ENCODE results near the gene CD160. TPM values are rescaled to one million over a fixed set of nuclear protein-coding genes. Genes with fewer than 3 reads are reported as not detected.

Gene CD160
- polyA plus RNA-seq, 1 experiment, result not detected

DNA sequence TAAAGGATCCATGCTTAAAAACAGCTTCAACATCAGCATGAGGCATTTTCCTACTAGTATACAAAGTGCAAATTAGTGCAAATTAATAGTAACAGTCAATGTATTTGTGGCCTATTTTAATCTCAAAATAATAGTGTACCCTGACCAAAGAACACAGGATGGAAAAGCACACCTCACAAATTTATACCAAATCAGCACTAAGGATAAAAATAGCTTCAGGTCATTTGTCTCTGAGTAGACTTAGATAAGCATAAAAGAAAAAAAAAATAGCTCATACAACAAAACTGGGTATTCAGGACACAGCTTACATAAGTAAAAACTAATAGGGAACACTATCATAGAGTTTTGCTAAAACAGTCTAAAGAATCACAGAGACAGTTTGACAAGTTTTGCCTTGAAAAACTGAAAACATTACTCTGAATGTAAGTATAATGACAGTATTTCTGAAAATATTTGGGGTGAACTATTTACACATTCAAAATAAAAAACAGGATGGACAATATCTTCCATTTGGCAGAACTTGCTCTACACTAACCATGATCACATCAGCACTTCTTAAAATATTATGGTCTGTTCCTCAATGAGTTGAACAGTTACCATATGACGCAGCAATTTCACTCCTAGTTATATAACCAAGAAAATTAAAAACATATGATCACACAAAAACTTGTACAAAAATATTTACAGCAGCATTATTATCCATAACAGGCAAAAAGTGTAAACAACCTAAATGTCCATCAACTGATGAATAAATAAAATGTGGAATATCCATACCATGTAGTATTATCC is 58.3 kb downstream of the CD160 start:
- no peak for DNase-seq (ENCODE audit: low read depth)
- POLR2A ChIA-PET, result no interaction called here
- CTCF ChIA-PET, result no interaction called here

DNA sequence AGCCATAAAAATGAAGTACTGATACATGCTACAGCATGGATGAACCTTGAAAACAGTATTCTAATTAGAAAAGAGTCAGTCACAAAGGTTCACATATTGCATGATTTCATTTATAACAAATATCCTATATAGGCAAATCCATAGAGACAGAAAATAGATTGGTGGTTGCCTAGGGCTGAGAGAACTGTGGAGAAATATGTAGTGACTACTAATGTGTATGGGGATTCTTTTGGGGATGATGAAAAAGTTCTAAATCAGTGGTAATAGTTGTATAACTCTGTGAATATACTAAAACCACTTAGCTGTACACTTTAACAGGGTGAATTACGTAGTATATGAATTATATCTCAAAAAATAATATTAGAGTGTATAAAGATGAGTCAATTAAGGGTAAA is 58.8 kb downstream of the CD160 start:
- peaks cover 4% of the 10 kb centered on the region for H3K36me3 ChIP-seq (ENCODE audit: control insufficient read depth, insufficient read depth, low read length)
- H3K4me3 ChIP-seq (ENCODE audit: low read depth, low read length), result no peak overlapping the region
- DNase-seq (ENCODE audit: low read depth), result no peak
- ChIA-PET CTCF (no interaction called here), POLR2A (no interaction called here)
- H3K27me3 ChIP-seq (ENCODE audit: control insufficient read depth, insufficient read depth, low read length), result no peaks in the 10 kb centered on the region
- TF ChIP-seq, protein P1, sequence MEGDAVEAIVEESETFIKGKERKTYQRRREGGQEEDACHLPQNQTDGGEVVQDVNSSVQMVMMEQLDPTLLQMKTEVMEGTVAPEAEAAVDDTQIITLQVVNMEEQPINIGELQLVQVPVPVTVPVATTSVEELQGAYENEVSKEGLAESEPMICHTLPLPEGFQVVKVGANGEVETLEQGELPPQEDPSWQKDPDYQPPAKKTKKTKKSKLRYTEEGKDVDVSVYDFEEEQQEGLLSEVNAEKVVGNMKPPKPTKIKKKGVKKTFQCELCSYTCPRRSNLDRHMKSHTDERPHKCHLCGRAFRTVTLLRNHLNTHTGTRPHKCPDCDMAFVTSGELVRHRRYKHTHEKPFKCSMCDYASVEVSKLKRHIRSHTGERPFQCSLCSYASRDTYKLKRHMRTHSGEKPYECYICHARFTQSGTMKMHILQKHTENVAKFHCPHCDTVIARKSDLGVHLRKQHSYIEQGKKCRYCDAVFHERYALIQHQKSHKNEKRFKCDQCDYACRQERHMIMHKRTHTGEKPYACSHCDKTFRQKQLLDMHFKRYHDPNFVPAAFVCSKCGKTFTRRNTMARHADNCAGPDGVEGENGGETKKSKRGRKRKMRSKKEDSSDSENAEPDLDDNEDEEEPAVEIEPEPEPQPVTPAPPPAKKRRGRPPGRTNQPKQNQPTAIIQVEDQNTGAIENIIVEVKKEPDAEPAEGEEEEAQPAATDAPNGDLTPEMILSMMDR (IDR thresholded peaks at IDR 0.05; ENCODE audit: insufficient read depth, low read depth, low read length), result no peak

More for the DNA sequence above, 58.3 kb downstream of the CD160 start:
- TF ChIP-seq, protein P1 (IDR thresholded peaks at IDR 0.05; ENCODE audit: insufficient read depth, low read depth, low read length), result no peak
- Histone ChIP-seq H3K36me3 (ENCODE audit: control insufficient read depth, insufficient read depth, low read length) (peaks cover 4% of the 10 kb centered on the region), H3K27me3 (ENCODE audit: control insufficient read depth, insufficient read depth, low read length) (no peaks in the 10 kb centered on the region), H3K4me3 (ENCODE audit: low read depth, low read length) (no peak overlapping the region)

DNA sequence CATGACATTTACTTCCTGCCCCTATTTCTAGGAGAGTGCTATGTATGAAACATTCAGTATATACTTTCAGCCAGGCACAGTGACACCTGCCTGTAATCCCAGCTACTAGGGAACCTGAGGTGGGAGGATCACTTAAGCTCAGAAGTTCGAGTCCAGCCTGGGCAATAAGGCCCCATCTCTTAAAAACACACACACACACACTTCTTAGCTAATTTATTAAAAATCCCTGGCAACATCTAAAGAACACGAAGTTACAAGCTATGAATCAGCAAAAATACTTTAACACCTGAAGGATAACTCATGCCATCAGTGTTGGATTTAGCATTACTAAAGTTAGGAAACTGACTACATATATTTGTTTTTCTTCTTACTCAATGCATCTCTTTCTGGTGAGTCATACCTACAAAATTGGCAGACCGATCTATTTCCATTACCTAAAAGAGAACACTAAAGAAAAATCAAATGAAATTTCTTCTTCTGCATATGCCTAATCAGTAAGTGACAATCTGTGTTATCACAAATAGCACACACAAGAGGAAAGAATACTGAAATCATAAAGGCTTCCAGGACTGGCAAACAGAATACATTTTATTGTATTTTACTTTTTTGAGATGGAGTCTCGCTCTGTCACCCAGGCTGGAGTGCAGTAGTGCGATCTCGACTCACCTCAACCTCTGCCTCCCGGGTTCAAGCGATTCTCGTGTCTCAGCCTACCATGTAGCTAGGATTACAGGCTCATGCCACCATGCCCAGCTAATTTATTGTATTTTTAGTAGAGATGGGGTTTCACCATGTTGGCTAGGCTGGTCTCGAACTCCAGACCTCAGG is 63.2 kb downstream of the CD160 start:
- Histone ChIP-seq H3K27me3 (ENCODE audit: control insufficient read depth, insufficient read depth, low read length) (no peaks in the 10 kb centered on the region), H3K4me3 (ENCODE audit: low read depth, low read length) (no peak overlapping the region), H3K36me3 (ENCODE audit: control insufficient read depth, insufficient read depth, low read length) (0 out of 2 replicates have a peak, but pooled peaks cover 1% of the 10 kb centered on the region)
- CTCF ChIA-PET, result interaction anchor here (1.4 kb wide), 1 partner anchor 9 kb away, joined by 3 read pairs; no protein-coding TSS in a partner anchor
- TF ChIP-seq, protein P1 (IDR thresholded peaks at IDR 0.05; ENCODE audit: insufficient read depth, low read depth, low read length), result no peak
- DNase-seq (ENCODE audit: low read depth), result peak; percentile 81
- POLR2A ChIA-PET, result interaction anchor here (0.6 kb wide), 1 partner anchor 77 kb away, joined by 4 read pairs; no protein-coding TSS in a partner anchor

DNA sequence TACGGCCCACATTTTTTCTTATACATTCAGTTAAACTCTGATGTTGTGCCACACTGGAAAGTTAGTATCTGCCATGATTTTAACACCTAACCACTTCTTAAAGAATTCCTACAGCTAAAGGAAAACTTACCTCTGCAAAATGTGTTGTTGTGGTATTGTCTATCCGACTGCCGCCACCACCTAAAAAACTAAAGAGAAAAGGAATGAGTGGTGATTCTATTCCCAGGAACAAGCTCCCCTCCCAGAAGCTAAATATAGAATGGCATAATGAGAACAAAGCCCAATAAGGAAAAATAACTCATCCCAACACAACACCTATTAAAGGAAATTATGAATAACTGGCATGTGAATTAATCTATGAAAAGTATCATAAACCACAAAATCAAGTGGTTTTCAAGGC is 65.1 kb downstream of the CD160 start:
- ChIA-PET CTCF (no interaction called here), POLR2A (no interaction called here)
- DNase-seq (ENCODE audit: low read depth), result no peak
- Histone ChIP-seq H3K4me3 (ENCODE audit: low read depth, low read length) (no peak overlapping the region), H3K27me3 (ENCODE audit: control insufficient read depth, insufficient read depth, low read length) (no peaks in the 10 kb centered on the region), H3K36me3 (ENCODE audit: control insufficient read depth, insufficient read depth, low read length) (no peaks in the 10 kb centered on the region)
- TF ChIP-seq, protein P1 (IDR thresholded peaks at IDR 0.05; ENCODE audit: insufficient read depth, low read depth, low read length), result no peak

DNA sequence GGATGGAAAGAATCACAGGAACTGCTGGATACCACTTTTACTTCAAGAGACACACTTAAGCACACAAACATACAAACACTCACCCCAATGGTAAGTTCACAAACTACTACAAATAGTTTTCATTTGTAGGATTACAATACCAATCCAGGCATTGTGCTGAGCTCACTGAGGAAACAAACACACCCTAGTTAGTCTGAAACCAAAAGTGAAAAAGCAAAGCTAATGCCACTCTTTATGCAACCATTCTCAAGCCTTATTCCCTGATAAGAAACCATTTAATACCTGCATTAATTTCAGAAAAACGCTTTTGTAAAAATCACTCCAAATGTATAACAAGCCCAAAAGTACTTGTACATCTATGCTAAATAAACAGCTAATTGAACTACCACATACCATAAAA is 66.2 kb downstream of the CD160 start:
- no peak for DNase-seq (ENCODE audit: low read depth)
- TF ChIP-seq, protein P1 (IDR thresholded peaks at IDR 0.05; ENCODE audit: insufficient read depth, low read depth, low read length), result no peak
- H3K27me3 ChIP-seq (ENCODE audit: control insufficient read depth, insufficient read depth, low read length), result no peaks in the 10 kb centered on the region
- POLR2A ChIA-PET, result no interaction called here
- CTCF ChIA-PET, result interaction anchor here (0.6 to 1.1 kb wide), 2 partner anchors 47 to 60 kb away, joined by 3 read pairs; partner anchors contain the start of gene NUDT17
- H3K4me3 ChIP-seq (ENCODE audit: low read depth, low read length), result no peak overlapping the region
- no peaks in the 10 kb centered on the region for H3K36me3 ChIP-seq (ENCODE audit: control insufficient read depth, insufficient read depth, low read length)

All from BJ (cell line).